Measurements from ENCODE around the gene SKIC3.

GRCh38 chr5:95519151-95519550, 35.6 kb downstream of the SKIC3 start:
- no peak for TF ChIP-seq EZH2phosphoT487 (conservative IDR thresholded peaks at IDR 0.05; ENCODE audit: low read length)
- TF ChIP-seq, protein P1, sequence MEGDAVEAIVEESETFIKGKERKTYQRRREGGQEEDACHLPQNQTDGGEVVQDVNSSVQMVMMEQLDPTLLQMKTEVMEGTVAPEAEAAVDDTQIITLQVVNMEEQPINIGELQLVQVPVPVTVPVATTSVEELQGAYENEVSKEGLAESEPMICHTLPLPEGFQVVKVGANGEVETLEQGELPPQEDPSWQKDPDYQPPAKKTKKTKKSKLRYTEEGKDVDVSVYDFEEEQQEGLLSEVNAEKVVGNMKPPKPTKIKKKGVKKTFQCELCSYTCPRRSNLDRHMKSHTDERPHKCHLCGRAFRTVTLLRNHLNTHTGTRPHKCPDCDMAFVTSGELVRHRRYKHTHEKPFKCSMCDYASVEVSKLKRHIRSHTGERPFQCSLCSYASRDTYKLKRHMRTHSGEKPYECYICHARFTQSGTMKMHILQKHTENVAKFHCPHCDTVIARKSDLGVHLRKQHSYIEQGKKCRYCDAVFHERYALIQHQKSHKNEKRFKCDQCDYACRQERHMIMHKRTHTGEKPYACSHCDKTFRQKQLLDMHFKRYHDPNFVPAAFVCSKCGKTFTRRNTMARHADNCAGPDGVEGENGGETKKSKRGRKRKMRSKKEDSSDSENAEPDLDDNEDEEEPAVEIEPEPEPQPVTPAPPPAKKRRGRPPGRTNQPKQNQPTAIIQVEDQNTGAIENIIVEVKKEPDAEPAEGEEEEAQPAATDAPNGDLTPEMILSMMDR (IDR thresholded peaks at IDR 0.05; ENCODE audit: insufficient read depth, low read length, poor library complexity, severe bottlenecking) = no peak
